T-helper 1 cell (primary cell): ENCODE data around the gene ZNF93.
A peak's percentile ranks its signal among the peaks of the same experiment; 100 is the strongest.
"Not testable (repeated sequence)": the region's sequence is repeated elsewhere in the genome, so short reads cannot be mapped to it uniquely, and the experiment has no call there.

ENCODE experiments used
- DNase-seq, 5 donors: peaks; one replicate each; pipeline ENCODE4 v3.0.0-alpha.2; 2012 to 2020

Gene ZNF93

DNA sequence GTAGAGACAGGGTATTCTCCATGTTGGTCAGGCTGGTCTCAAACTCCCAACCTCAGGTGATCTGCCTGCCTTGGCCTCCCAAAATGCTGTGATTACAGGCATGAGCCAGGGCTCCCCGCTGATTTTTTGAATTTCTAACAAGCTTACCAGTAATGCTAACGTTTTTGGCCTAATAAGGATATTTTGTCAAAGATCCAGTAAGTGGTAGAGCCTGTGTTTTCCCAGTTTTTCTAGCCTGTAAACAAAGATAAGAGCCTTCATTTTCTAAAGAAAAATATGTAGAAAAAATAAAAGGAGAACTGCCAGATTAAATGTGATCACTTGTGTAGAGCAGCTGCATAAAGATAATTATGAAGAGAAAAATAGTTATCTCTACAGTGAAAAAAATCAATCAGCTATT, 37.7 kb downstream of the ZNF93 start:
- DNase-seq: no peak

- DNase-seq: no peak
These were observed 43.3 kb downstream of the ZNF93 start for GRCh38 chr19:19943848-19944582.

DNA sequence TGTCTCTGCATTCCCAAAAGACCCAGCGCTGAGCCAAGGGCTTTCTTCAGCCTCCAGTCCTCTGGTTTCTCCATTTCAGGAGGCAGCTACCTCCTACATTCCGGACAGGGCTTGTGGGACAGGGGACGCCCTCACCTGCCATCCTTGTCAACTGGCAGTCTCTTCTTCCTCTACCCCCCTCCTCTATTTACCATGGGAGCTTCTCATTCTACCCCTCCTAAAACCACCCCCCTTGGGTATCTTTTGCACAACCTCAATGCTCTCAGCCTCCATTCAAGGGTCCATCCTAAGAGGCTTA, 43.8 kb downstream of the ZNF93 start:
- DNase-seq: no peak

DNA sequence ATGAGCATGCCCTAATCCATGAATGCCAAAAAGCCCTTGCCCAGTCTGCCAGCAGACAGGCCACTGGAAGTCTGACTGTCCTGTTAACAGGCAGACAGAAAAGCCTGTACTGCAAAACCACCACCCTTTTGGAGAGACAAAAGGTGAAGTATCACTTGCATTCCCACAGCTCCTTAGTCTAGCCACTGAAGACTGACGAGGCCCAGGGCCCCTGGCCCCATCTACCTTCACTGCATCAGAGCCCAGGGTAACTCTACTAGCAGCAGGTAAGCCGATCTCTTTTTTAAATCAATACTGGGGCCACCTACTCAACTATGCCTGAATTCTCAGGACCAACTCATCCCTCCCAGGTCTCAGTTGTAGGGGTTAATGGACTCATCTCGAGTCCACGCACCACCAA, 45.5 kb downstream of the ZNF93 start:
- no peak for DNase-seq

DNA sequence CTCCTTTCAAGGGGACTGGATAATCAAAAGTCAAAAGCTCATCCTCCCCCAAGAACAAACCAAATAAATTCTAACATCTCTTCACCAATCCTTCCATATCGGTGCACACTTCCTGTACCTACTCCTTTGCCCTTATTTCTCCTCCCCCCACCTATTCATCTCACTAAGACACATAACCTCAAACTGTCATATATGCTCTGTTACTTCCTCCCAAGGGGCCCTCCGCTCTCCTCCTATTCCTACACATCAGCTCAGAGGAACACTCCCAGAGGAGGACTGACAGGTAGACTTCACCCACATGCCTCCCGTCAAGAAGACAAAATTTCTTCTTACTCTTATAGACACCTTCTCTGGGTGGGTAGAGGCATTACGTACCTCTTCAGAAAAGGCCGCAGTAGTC, 48.1 kb downstream of the ZNF93 start:
- no peak for DNase-seq

GRCh38 chr19:19955208-19955607, 54.5 kb downstream of the ZNF93 start:
- no peak for DNase-seq

DNA sequence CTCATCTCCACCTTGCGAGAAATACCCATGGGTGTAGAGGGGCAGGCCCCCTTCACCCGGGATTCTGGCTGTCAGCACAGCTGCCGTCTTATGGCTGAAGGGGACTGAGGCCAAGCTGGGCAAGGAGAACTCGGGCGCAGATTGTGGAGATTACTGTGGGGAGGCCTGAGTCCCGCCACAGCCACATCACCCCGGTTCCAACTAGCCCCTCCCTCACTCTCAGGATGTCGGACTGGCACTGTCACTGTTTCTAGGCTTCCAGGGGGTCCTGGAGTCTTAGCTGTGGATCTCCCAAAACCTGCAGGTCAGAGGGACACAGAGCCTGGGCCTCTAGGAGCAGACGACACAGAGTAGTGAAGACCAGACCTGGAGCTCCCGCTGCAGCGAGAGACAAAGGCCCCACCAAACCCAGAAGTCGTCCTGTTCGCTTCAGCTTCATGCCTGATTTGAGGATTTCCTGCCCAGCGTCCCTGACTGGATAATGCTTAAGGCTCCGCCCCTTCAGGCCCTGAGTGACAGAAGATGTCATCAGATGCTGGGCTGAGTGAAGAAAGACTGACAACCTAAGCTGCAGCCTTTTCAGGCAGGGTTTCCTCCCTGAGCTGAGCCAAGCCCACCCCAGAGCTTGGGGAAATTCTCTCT, 55.8 kb downstream of the ZNF93 start:
- DNase-seq: no peak

GRCh38 chr19:19957766-19958165, 57.0 kb downstream of the ZNF93 start:
- DNase-seq: not testable (repeated sequence)

DNA sequence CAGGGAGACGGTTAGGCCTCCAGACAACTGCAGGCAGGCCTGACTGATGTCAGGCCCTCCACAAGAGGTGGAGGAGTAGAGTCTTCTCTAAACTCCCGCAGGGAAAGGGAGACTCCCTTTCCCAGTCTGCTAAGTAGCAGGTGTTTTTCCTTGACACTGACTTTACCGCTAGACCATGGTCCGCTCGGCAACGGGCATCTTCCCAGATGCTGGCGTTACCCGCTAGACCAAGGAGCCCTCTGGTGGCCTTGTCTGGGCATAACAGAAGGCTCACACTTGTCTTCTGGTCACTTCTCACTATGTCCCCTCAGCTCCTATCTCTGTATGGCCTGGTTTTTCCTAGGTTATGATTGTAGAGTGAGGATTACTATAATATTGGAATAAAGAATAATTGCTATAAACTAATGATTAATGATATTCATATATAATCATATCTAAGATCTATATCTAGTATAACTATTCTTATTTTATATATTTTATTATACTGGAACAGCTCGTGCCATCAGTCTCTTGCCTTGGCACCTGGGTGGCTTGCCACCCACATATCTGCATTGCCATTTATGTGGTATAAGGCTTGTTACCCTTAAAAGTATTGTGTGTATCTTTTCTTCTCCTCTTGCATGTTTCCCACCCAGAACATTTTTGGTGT, 58.5 kb downstream of the ZNF93 start:
- DNase-seq: peak; percentile 17 to 50 (median 33)

GRCh38 chr19:19964416-19964815, 63.7 kb downstream of the ZNF93 start:
- no peak for DNase-seq

DNA sequence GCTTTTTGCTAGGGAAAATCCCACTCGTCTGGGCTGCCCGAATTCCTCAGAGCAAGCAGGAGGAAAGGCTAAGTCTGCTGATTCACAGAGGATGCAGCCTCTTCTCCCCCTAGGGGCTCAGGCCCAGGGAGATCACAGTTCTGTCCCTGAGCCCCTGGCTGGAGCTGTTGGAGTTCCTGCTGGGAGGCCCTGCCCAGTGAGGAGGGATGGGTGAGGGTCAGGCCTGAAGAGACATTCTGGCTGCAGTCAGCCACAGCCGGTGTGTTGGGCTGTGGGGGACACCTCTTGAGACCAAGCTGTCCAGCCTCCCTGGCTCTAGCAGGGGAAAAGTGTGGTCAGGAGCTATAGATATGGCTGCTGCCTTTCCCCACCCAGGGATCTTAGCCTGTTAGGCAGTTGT, 65.4 kb downstream of the ZNF93 start:
- not testable (repeated sequence) for DNase-seq

DNA sequence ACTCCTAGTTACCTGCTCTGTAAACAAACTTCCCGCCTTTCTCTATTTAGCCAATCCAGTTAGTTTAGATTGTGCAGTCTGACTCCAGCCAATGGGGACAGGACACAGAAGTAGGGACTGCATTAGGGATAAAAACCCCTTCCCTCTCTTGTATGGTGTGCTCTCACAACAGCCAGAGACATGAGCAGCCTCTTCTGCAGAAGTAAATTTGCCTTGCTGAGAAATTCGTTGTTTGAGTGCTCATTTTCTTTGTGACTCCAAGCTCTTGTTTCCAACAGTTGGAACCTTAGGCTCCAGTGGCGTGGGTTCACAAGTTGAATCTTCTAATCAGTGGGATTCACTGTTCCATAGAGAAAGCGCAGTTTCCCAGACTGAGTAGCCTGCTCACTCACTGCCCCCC, 66.1 kb downstream of the ZNF93 start:
- no peak for DNase-seq
